ENCODE measurements around the gene HERPUD1.

- TF ChIP-seq CTCF (IDR thresholded peaks at IDR 0.05; ENCODE audit: insufficient read depth, low read length, poor library complexity, severe bottlenecking) (no peak), EZH2phosphoT487 (conservative IDR thresholded peaks at IDR 0.05; ENCODE audit: low read length) (no peak)
Measured at GRCh38 chr16:56977216-56977615, 45.3 kb downstream of the HERPUD1 start.
